ENCODE data around the gene MTMR10.

- TF ChIP-seq POLR2A (IDR thresholded peaks at IDR 0.05) (no peak), CTCF (IDR thresholded peaks at IDR 0.05) (no peak)
Measured at GRCh38 chr15:30984118-30984517, 7.3 kb downstream of the MTMR10 start.
